HG02588 (cell line): ENCODE measurements around the gene PLK3.
"Not testable (repeated sequence)": the region's sequence is repeated elsewhere in the genome, so short reads cannot be mapped to it uniquely, and the experiment has no call there.

ENCODE experiments used
- ATAC-seq: cut with Tn5 transposase; IDR thresholded peaks from one replicate; pipeline ENCODE4 v1.9.1; 2021; ENCODE audit warnings: mild to moderate bottlenecking, moderate library complexity; ENCODE audit not compliant: unreplicated experiment

PLK3 gene

DNA sequence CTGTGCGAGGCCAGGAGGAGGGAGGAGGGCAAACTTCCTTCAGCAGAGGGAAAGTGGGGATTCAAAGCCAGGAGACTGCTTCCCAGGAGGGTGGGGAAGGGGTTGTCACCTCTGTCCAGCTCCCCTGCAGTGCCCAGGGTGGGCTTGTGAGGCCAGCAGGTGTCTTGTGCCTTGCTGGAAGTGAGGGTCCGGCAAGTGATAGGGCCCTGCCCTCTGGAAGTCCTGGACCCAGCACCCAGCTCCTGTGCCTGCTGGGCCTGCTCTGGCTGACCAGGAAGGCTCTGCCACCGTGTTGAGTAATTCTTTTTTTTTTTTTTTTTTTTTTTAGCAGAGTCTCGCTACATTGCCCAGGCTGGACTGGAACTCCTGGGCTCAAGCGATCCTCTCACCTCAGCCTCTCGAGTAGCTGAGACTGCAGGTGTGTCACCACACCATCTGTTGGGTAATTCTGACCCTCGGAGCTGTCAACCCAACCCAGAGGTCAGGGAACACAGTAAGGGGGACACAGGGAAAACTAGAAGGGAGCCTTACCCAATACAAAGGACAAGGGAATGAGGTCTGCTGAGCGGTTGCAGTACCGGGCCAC is 13.2 kb upstream of the PLK3 start:
- no peak for ATAC-seq

DNA sequence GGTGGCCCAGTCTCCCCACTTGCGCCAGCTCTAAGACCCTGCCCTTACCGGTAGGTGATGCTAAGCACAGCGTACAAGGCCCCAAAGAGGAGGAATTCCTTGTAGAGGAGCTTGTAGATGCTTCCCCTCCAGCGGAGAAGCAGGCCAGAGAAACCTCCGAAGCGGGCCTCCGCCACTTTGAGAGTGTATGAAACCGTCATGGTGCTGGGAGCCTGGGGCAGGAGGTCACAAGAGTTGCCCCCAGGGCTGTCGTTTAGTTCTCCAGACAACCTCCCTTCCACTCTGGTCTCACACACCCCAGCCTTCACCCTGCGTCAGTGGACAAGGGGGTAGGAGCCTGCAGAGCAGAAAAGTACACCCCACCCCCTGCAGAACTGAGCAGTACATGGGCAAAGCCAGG is 12.7 kb upstream of the PLK3 start:
- ATAC-seq = no peak

GRCh38 chr1:44788120-44788860 is 11.9 kb upstream of the PLK3 start, which contains the start of gene BEST4:
TSS of gene BEST4 (minus strand) at chr1:44788170. CDS start at chr1:44787705, 465 bp downstream.
- ATAC-seq = no peak

GRCh38 chr1:44790968-44791801 is 9.0 kb upstream of the PLK3 start:
- ATAC-seq = no peak

- ATAC-seq = no peak
Observed at GRCh38 chr1:44792736-44793502, 7.3 kb upstream of the PLK3 start.

- not testable (repeated sequence) for ATAC-seq
Observed at GRCh38 chr1:44797886-44798285, 2.3 kb upstream of the PLK3 start.

- no peak for ATAC-seq
Observed at GRCh38 chr1:44798481-44799365, 1.5 kb upstream of the PLK3 start.

DNA sequence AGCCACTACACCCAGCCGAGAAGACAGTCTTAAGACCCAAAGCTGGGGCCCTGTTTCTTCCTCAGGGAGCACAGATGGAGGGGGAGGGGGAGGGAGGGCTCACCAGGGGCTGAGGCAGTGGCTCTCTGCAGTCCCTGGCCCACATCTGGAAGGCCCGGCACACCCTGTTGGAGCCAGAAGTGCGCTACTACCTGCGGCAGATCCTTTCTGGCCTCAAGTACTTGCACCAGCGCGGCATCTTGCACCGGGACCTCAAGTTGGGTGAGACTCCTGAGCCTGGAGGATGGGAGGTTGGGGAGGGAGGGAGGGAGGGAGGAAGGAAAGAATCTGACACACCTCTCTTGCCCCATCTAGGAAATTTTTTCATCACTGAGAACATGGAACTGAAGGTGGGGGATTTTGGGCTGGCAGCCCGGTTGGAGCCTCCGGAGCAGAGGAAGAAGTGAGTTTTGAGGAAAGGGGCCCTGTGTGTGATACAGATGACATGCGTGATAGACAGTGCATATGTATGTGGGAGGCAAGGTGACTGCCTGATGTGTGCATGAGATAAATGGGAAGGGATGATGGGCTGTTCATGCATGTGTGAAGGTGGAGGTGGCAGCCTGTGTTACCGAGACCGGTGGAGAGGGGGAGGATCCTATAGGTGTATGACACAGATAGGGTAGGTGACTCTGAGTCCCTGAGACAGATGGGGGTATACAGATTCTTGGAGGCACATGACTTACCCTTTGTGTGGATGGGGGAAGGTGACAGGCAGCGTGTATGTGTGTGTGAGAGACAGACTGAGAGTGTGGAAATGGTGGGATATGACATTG is 1.5 kb downstream of the PLK3 start:
- no peak for ATAC-seq

DNA sequence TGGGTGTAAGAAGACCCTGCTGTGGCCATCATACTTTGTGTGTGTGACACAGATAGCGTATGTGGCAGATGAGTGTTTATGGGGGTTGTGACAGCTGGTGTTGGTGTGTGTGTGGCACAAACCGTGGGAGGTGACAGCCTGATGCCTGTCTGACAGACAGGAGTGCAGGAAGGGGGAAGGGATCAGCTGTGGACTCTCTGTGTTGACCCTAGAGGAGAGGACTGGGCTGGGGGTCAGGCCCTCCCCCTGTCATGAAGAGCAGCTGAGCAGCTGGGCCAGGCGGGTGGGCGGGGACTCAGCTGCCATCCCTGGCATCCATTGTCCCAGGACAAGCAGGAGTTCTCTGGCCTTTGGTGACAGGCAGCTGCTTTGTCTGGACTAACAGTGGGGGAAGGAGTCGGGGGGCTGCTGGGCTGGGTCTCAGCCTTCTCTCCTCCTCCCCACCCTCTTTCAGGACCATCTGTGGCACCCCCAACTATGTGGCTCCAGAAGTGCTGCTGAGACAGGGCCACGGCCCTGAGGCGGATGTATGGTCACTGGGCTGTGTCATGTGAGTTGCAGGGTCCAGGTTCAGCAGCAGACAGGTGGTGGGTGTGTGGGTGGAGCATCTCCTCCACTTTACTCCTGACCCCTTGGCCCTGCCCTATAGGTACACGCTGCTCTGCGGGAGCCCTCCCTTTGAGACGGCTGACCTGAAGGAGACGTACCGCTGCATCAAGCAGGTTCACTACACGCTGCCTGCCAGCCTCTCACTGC is 2.3 kb downstream of the PLK3 start:
- no peak for ATAC-seq

- ATAC-seq = no peak
Observed at GRCh38 chr1:44803062-44803311, 2.8 kb downstream of the PLK3 start.

DNA sequence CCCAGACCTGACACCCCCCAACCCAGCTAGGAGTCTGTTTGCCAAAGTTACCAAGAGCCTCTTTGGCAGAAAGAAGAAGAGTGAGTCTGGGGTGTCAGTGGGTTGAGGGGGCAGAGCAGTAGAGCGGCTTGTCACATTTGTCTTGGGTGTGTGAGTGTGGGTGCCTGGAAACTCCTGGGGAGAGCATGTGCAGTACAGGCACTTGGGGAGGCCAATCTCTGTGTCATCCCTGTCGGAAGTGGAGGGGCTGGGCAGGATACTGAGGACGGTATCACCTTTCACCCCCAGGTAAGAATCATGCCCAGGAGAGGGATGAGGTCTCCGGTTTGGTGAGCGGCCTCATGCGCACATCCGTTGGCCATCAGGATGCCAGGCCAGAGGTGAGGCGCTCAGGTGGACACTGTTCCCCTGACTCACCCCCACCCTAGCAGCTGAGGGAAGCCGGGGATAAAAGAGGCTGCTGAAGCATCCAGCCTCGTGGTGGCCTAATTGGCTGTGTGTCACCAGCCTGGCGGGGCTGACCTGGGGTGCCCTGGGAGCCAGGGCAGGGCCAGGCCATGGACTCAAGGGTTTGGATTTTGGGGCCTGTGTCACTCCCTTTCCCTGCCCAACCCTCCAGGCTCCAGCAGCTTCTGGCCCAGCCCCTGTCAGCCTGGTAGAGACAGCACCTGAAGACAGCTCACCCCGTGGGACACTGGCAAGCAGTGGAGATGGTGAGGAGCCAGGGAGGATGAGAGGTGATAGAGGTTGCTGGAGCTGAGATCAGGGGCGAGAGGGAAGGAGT is 3.3 kb downstream of the PLK3 start:
- ATAC-seq = no peak

GRCh38 chr1:44805311-44806024 is 5.3 kb downstream of the PLK3 start:
- no peak for ATAC-seq

GRCh38 chr1:44806025-44806703 is 6.0 kb downstream of the PLK3 start:
- ATAC-seq = no peak

GRCh38 chr1:44806704-44807363 is 6.7 kb downstream of the PLK3 start, which contains the start of gene DYNLT4:
TSS of gene DYNLT4 (minus strand) at chr1:44807351. CDS start at chr1:44806668, 683 bp downstream.
- ATAC-seq = no peak

DNA sequence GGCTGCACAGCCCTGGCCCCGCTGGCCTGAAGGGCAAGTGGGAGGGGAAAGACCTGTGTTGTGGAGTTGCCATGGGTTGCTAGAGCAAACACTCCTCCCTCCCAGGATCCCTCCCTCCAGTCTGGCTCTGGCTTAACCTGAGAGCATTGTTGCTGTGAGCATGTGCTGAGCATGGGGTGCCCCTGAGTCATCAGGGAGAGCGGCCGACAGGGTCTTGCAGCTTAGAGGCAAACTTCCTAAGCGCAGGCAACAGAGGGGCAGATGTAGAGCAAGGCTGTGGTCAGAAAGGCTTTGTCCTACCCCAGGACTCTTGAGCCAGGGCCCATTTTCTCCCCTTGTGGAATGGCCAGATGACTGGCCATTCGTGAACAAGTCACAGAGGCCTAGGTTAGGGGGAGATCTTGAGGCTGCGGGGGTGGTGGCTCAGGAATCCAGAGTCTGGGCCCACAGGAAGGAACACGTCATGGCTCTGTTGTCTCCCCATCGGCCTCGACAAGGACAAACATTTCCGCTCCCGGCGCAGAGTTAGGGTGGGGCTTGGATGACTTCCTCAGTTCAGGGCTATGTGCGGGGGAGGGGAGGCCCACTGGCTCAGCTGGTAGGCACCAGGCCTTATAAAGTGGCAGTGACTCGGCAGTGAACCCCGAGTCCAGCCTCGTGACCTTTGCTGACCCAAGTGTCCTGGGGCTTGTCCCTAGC is 7.3 kb downstream of the PLK3 start:
- peak; percentile 29 for ATAC-seq
